GM21619 (cell line): ENCODE results near the gene INO80E.
A peak's percentile ranks its signal among the peaks of the same experiment; 100 is the strongest.

Experiments used
- ATAC-seq: cut with Tn5 transposase; IDR thresholded peaks from one replicate; pipeline ENCODE4 v1.9.1; 2021; ENCODE audit not compliant: unreplicated experiment

Gene INO80E

DNA sequence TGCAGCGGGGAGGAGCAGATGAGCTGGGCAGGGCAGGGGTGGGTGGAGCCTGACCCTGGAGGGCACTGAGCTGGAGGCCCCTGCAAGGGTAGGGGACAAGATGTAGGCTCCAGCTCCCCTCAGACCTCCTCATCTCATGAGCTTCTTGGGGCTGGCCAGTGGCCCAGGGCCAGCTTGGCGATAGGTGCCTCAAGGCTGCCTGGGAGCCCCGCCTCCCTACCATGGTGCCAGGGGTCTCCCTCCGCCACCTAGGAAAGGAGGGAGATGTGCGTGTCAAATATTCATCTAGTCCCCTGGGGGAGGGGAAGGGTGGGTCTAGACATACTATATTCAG lies 4.5 kb upstream of the INO80E start:
- no peak for ATAC-seq

DNA sequence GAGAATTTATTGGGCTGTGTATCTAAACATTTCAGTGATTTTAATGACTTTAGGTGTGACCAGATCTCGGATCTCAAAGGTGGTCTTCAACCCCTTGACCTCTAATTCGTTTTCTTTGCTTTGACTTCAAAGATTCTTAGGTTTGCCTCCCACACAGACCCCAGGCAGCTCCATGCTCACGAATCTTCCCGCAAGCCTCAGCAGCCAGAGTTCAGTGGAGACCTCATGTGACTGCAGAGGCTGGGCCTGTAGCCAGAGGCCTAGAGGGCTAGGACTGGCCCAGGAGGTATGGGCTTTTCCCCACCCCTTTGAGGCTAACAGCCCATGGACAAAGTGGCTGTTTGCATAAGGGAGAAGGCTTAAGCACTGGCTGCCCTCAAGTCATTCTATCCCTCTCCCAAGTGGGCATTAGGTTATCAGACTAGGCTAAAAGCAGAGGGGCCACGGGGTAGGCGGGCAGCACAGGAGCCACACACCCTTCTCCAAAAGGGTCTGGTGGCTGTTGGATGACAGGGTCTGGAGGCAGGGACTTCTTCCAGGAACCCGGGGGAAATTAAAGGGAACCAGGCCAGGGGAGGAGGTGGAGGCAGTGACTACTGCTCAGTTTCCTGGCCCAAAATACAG lies 3.6 kb upstream of the INO80E start:
- ATAC-seq = no peak

DNA sequence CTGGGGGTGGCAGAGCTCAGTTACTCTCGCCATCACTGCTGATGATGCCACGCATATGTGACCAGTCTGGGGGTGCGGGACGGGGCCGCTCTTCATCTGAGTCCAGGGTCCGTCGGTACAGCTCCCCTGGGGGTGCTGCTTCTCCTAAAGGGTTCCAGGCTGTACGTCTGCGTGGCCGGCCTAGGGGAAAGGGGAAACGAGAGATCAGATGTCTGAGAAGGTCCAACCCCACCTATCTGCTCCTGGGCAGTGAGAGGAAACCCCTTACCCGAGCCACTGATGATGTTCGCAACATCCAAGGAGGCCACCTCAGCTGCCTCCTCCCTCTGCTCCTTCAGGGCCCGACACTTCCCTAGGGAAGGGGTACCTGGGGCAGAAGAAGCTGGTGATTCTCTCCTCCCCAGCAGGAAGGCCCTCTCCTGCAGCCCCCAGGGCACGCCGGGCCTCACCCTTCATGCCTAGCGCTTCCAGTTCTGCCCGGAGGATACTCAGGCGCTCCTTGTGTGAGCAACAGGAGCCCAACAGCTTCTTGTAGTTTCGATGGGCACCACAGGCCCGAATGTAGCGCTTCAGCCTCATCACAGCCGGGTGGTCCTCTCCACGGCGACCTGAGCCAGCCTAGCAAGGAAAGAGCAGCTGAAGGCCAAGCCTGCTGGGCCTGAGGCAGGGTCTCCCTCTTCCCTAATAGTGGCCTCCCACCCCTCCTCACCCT lies 2.7 kb upstream of the INO80E start:
- no peak for ATAC-seq

DNA sequence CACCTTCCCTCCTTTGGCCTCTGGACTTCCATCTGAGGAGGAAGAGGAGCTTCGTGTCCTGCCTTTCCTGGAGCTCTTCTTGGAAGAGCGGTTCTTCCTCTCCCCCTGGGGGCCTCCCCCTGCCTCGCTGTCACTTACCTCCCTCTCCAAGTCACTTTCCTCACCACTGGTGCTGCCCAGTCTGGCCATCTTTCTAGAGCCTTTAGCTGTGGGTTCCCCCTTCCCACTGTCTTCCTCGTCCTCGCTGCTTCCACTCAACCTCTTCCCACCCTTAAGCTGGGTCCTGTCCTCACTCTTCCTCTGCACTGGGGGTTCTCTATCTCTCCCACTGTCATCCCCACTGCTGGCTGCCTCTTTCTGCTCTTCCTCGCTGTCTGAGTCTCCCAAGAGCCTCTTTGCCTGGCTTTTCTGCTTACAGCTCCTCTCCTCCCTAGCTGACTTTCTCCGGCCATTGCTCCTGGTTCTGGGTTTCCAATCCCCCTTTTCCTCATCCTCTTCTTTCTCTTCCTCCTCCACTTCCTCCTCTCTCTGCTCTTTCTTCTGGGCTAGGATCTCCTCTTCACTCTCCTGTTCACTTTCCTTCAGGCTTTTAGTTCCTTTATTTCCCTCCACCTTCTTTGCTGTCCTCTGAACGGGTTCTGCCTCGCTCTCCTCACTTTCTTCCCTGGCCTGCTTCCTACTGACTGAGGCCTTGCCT lies 2.0 kb upstream of the INO80E start:
- ATAC-seq = no peak

GRCh38 chr16:29994600-29995323 lies 1.3 kb upstream of the INO80E start:
- no peak for ATAC-seq

DNA sequence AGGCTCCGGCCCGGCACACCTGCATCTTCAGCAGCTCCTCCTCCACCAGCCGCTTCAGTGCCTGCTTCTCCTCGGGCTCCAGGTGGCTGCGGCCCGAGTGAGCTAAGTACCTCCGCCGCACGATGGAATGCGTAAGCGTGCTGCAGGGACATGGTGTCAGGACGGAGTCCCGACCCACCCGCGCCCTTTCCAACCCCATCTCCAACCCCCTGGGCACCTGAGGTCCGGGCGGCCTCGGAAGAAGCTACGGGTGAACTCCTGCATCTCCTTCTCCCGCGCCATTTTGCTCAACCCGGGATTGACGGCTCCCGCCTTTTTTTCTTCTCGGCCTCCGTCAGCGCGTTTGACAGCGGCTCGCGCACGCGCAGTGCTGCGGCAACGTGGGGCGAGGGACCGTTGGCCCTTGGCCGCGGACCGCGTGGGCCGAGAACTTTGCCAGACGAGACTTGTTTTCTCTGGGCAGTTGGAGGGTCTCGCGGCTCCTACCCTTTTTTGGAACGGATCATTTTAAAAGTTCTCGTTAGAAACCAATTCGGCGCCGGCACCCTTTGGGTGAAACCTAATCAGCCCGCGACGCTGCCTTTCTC lies 624 bp upstream of the INO80E start, which contains the start of gene HIRIP3:
Gene HIRIP3 (minus strand): TSS at position 294 of the 587 bp plus-strand sequence. CDS start 12 bp downstream, at position 282.
- peak; percentile 46 for ATAC-seq

GRCh38 chr16:29996766-29997250 lies 767 bp downstream of the INO80E start:
- ATAC-seq = no peak

- no peak for ATAC-seq
These were observed 3.6 kb downstream of the INO80E start for GRCh38 chr16:29999605-30000004.

DNA sequence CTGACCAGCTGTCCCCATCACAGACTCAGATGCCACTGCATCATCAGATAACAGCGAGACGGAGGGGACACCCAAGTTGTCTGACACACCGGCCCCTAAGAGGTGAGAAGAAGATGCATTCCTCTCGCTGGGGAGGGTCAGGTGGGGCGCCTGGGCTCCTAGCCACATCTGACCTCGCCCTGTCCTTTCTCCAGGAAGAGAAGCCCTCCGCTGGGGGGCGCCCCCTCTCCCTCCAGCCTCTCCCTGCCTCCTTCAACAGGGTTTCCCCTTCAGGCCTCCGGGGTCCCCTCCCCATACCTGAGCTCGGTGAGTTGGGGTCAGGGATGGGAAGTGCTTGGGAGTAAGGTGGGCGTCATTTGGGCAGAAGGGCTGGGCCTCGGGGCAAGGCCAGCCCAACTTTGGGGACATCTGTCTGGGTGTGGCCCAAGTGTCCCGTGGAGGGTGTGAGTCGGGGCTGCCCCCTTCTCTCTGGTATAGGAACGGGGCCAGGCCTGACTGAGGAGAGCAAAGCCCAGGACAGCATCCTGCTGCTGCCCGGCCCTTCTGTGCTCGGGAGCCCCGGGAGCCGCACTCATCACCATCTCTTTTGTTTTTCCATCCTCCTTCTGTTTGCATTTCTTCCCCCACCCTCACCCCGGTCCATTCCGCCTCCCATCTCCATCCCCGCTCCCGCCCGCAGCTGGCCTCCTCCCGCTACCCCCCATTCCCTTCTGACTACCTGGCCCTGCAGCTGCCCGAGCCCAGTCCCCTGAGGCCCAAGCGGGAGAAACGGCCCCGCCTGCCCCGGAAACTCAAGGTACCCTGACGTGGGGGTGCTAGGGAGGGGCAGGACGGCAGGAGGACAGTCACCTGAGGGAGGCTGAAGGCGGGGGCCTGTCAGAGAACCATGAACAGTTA lies 4.9 kb downstream of the INO80E start:
- ATAC-seq = no peak

DNA sequence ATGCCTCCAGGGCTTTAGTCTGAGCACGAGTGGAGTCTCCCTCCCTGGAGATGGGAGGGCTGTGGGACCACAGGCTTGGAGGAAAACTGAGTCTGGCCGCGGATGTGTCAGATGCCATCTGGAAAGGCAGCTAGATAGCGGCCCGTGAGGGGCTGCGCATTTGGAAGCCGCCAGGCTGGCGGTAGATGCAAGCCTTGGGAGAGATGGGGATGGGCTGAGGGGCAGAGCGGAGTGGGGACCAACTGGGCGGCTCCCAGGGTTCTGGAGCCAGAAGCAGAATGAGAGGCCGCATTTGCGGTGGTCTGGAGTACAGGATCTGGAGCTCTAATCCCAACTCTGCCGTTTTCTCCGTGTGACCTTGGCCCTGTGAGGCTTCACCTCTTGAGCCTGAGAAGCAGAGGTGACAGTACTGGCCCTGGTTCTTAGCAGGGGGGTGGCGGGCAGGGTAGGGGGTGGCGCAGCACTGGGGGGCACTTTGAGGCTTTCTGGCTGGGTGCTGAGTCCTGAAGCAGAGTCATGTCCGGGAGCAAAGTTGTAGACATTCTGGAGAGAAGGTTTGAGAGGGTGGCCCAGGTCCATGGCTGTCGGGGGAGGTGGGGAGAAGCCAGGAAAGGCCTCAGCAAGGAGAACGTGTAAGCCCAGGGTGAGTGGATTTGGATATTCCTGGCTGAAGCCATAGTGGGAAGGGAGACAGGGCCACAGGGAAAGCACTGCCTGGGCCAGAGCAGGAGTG lies 6.7 kb downstream of the INO80E start:
- no peak for ATAC-seq

- ATAC-seq = no peak
These were observed 7.8 kb downstream of the INO80E start for GRCh38 chr16:30003670-30004423.

DNA sequence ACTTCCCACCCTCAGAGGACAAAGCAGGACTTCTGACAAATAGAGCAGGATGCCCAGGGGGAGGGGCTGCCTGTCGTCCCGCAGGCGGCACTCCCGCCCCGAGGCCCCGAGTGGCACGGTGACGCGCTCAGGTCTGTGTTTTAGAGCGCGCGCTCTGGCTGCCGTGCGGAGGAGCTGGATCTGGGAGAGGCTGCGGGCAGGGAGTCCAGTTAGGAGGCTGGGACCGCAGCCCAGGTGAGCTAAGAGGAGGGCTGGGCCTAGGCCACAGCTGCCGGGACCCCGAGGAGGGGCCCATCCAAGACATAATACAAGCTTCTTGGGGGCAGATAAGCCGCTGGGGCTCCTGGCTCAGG lies 8.4 kb downstream of the INO80E start:
- no peak for ATAC-seq

GRCh38 chr16:30004811-30005242 lies 8.8 kb downstream of the INO80E start:
- ATAC-seq = no peak

- no peak for ATAC-seq
These were observed 9.5 kb downstream of the INO80E start for GRCh38 chr16:30005341-30006094.

- ATAC-seq = no peak
These were observed 10.0 kb downstream of the INO80E start for GRCh38 chr16:30006095-30006473.

GRCh38 chr16:30006659-30007377 lies 10.8 kb downstream of the INO80E start:
- ATAC-seq = no peak

GRCh38 chr16:30007378-30007895 lies 11.4 kb downstream of the INO80E start:
- no peak for ATAC-seq
